HepG2 (cell line): ENCODE data around the gene CUL1. TPM values are rescaled to one million over a fixed set of nuclear protein-coding genes. Genes with fewer than 3 reads are reported as not detected.

Experiments
- ATAC-seq: fragments of 200-7000 bp; cut with Tn5 transposase; 3 replicates; pipeline ENCODE4 v1.9.1; 2020; ENCODE audit warnings: mild to moderate bottlenecking, moderate library complexity
- BruUV-seq: library from RNA; stranded (reverse); fragments of 400-500 nt; replicated peaks from 2 replicates; lab custom pipeline; 2021; lab: Mats Ljungman, UMichigan
- CTCF ChIA-PET: fragments of 300-600 bp; formaldehyde crosslinking; extraction: SDS; loops from one replicate; lab custom pipeline; 2021; ENCODE audit warnings: low total read pairs, inconsistent platforms, low intra/inter-chr PET ratio; lab: Yijun Ruan, JAX
- POLR2A ChIA-PET: fragments of 350-600 bp; sonication (Branson Sonifier 250); formaldehyde crosslinking; loops from one replicate; lab custom pipeline; 2020; ENCODE audit warnings: antibody characterized with exemption, inconsistent platforms; lab: Yijun Ruan, JAX
- DNase-seq: peaks from one replicate; pipeline ENCODE4 v3.0.0-alpha.2; 2015; ENCODE audit warnings: low spot score
- FAIRE-seq: peaks from 3 replicates; lab custom pipeline; 2011; peaks lifted over from hg19 to GRCh38; lab: Jason Lieb, UNC
- H2AFZ ChIP-seq: one replicate; pipeline ENCODE4 v1.6.1; 2011; ENCODE audit warnings: low read length, inconsistent platforms
- H3K27ac ChIP-seq: fragments of 300-600 bp; 3 replicates; pipeline ENCODE4 v1.8.0; 2011; ENCODE audit warnings: mixed run types, mild to moderate bottlenecking, mixed read lengths, low read length, inconsistent platforms; ENCODE audit not compliant: insufficient read depth; ENCODE audit errors: extremely low read length
- H3K27me3 ChIP-seq, 2 experiments: fragments of 200-600 bp in 1 of 2; 2 replicates in 1 of 2; 3 replicates in 1 of 2; pipeline versions ENCODE4 v1.6.0 to v1.8.0; 2011; ENCODE audit warnings: low read length in 2 of 2, mild to moderate bottlenecking in 2 of 2, moderate library complexity in 2 of 2, inconsistent platforms in 1 of 2; ENCODE audit not compliant: insufficient read depth in 2 of 2, control insufficient read depth in 1 of 2
- H3K36me3 ChIP-seq, 2 experiments: fragments of 200-600 bp in 1 of 2; replicated peaks in 1 of 2; 2 replicates in 1 of 2; 3 replicates in 1 of 2; pipeline versions ENCODE4 v1.5.1 to v1.8.0; 2011; ENCODE audit warnings: low read length in 2 of 2, inconsistent platforms in 1 of 2; ENCODE audit not compliant: insufficient read depth in 2 of 2, control insufficient read depth in 1 of 2
- H3K4me1 ChIP-seq: 2 replicates; pipeline ENCODE4 v1.5.1; 2012; ENCODE audit warnings: low read length, inconsistent platforms; ENCODE audit not compliant: insufficient read depth
- H3K4me2 ChIP-seq: 2 replicates; pipeline ENCODE4 v1.6.0; 2011; ENCODE audit warnings: low read depth, low read length, inconsistent platforms
- H3K4me3 ChIP-seq, 3 experiments: fragments of 200-600 bp in 1 of 3; sonication (generic), shearing (Covaris generic) in 1 of 3; replicated peaks in 1 of 3; 2 replicates each; pipeline ENCODE4 v1.5.1; 2011 to 2016; ENCODE audit warnings: low read length in 3 of 3, inconsistent platforms in 2 of 3, low read depth in 2 of 3, mild to moderate bottlenecking in 2 of 3, control low read depth in 1 of 3, mixed read lengths in 1 of 3; ENCODE audit not compliant: insufficient read depth in 1 of 3
- H3K79me2 ChIP-seq: one replicate; pipeline ENCODE4 v1.6.1; 2011; ENCODE audit warnings: low read length, inconsistent platforms; ENCODE audit not compliant: insufficient read depth
- H3K9ac ChIP-seq: 2 replicates; pipeline ENCODE4 v1.6.0; 2011; ENCODE audit warnings: mild to moderate bottlenecking, low read depth, low read length, inconsistent platforms; ENCODE audit not compliant: insufficient read depth
- H3K9me3 ChIP-seq: 2 replicates; pipeline ENCODE4 v1.5.1; 2012; ENCODE audit warnings: mild to moderate bottlenecking, low read length
- H4K20me1 ChIP-seq: 2 replicates; pipeline ENCODE4 v1.6.0; 2011; ENCODE audit warnings: inconsistent platforms, mild to moderate bottlenecking, low read length, moderate library complexity; ENCODE audit not compliant: insufficient read depth
- EZH2 ChIP-seq: conservative IDR thresholded peaks from 2 replicates; pipeline ENCODE4 v1.6.1; 2012; ENCODE audit warnings: mild to moderate bottlenecking, low read depth, low read length, moderate library complexity
- GTF3A ChIP-seq: sonication (generic); formaldehyde crosslinking; conservative IDR thresholded peaks from 2 replicates; pipeline ENCODE4 v1.4.0; 2020; ENCODE audit warnings: mild to moderate bottlenecking, missing genetic modification reagents
- HNF4G ChIP-seq, 2 experiments: sonication (generic) in 1 of 2; formaldehyde crosslinking in 1 of 2; IDR thresholded peaks; 2 replicates each; pipeline versions ENCODE4 v1.4.0 to v1.6.1; 2011 to 2020; ENCODE audit warnings: borderline replicate concordance in 2 of 2, low read depth in 2 of 2, mild to moderate bottlenecking in 2 of 2, low read length in 1 of 2, missing genetic modification reagents in 1 of 2, moderate library complexity in 1 of 2
- ISL2 ChIP-seq: sonication (generic); formaldehyde crosslinking; IDR thresholded peaks from 2 replicates; pipeline ENCODE4 v1.5.0; 2020; ENCODE audit warnings: missing genetic modification reagents
- KDM1A ChIP-seq: IDR thresholded peaks from 2 replicates; pipeline ENCODE4 v1.6.1; 2016; ENCODE audit warnings: missing compliant biosample characterization
- NBN ChIP-seq: fragments of 450-650 bp; conservative IDR thresholded peaks from 2 replicates; pipeline ENCODE4 v1.6.1; 2017
- NFRKB ChIP-seq: fragments of 450-650 bp; IDR thresholded peaks from 2 replicates; pipeline ENCODE4 v1.6.1; 2017
- PAF1 ChIP-seq: IDR thresholded peaks from 2 replicates; pipeline ENCODE4 v1.6.1; 2016; ENCODE audit warnings: missing genetic modification reagents, missing compliant biosample characterization
- RNF2 ChIP-seq: fragments of 450-650 bp; conservative IDR thresholded peaks from 2 replicates; pipeline ENCODE4 v1.6.1; 2016; ENCODE audit warnings: low read depth
- SNRNP70 ChIP-seq: fragments of 200-400 bp; formaldehyde crosslinking; IDR thresholded peaks from 2 replicates; pipeline ENCODE4 v1.6.1; 2017; ENCODE audit warnings: mild to moderate bottlenecking, low read depth, low read length, moderate library complexity
- SYNCRIP ChIP-seq: fragments of 200-400 bp; formaldehyde crosslinking; IDR thresholded peaks from 2 replicates; pipeline ENCODE4 v1.6.1; 2018; ENCODE audit warnings: mild to moderate bottlenecking, low read depth, low read length; ENCODE audit not compliant: insufficient read depth
- XBP1 ChIP-seq: sonication (generic); formaldehyde crosslinking; IDR thresholded peaks from 2 replicates; pipeline ENCODE4 v1.5.0; 2020; ENCODE audit warnings: missing genetic modification reagents
- ZNF121 ChIP-seq: sonication (generic); formaldehyde crosslinking; IDR thresholded peaks from 2 replicates; pipeline ENCODE4 v1.5.0; 2020; ENCODE audit warnings: mild to moderate bottlenecking, missing genetic modification reagents
- ZNF24 ChIP-seq: fragments of 450-650 bp; IDR thresholded peaks from 2 replicates; pipeline ENCODE4 v1.6.1; 2017; ENCODE audit warnings: antibody characterized with exemption, mild to moderate bottlenecking
- ZNF260 ChIP-seq: sonication (generic); formaldehyde crosslinking; IDR thresholded peaks from 2 replicates; pipeline ENCODE4 v1.4.0; 2020; ENCODE audit warnings: missing genetic modification reagents, low read depth, mild to moderate bottlenecking, borderline replicate concordance
- ZNF263 ChIP-seq: sonication (generic); formaldehyde crosslinking; IDR thresholded peaks from 2 replicates; pipeline ENCODE4 v1.4.0; 2020; ENCODE audit warnings: missing genetic modification reagents
- ZNF326 ChIP-seq: sonication (generic); formaldehyde crosslinking; IDR thresholded peaks from 2 replicates; pipeline ENCODE4 v1.4.0; 2020; ENCODE audit warnings: missing genetic modification reagents, borderline replicate concordance
- ZNF350 ChIP-seq: sonication (generic); formaldehyde crosslinking; IDR thresholded peaks from 2 replicates; pipeline ENCODE4 v1.4.0; 2020; ENCODE audit warnings: mild to moderate bottlenecking, low read depth, missing genetic modification reagents, borderline replicate concordance
- WGBS: methylation state at CpG from one replicate; pipeline ENCODE4 v1.1.6; 2017; ENCODE audit warnings: low lambda C conversion rate; 5-methylcytosine and 5-hydroxymethylcytosine counted together
- in situ Hi-C: cut with HindIII; loops from 2 replicates; pipeline ENCODE4 v1.10.0; 2017; ENCODE audit warnings: low pct_unique_long_range_greater_than_20kb; ENCODE audit not compliant: extremely low pct_ligation_motif_present
- intact Hi-C: fragments of 100-400 bp; cut with micrococcal nuclease; formaldehyde crosslinking; loops from one replicate; pipeline ENCODE4 v1.10.0; 2022; ENCODE audit not compliant: unreplicated experiment
- polyA plus RNA-seq, 8 experiments: library from polyadenylated mRNA; depleted of rRNA in 3 of 8; stranded (reverse) in 7 of 8; unstranded in 1 of 8; fragments of >200 nt; fragmentation: Illumina TruSeq in 4 of 8; extraction: Trizol in 4 of 8; gene quantifications; 2 replicates each; pipeline versions ENCODE4 v1.2.1 to v1.2.3, GENCODE V29; 2011 to 2016; ENCODE audit warnings: low read depth in 4 of 8, missing spikeins in 1 of 8, mixed read lengths in 1 of 8; ENCODE audit not compliant: insufficient read depth in 1 of 8
- total RNA-seq, 5 experiments: library from RNA; depleted of rRNA; stranded (reverse); fragments of >200 nt; fragmentation: Illumina TruSeq; extraction: Trizol; gene quantifications; 2 replicates each; pipeline ENCODE4 v1.2.3, GENCODE V29; 2016; ENCODE audit warnings: low read depth in 1 of 5
- TF ChIP-seq, protein P1 (sequence below): sonication (generic); formaldehyde crosslinking; IDR thresholded peaks from 2 replicates; pipeline ENCODE4 v1.5.1; 2020; ENCODE audit warnings: missing genetic modification reagents, mild to moderate bottlenecking, borderline replicate concordance

Gene CUL1
- total and polyA plus RNA-seq, 2 of the 13 experiments (the other 11 are each of a cell fraction or from before 2014, with no cell fraction given), result 30.1 to 45.9 TPM

DNA sequence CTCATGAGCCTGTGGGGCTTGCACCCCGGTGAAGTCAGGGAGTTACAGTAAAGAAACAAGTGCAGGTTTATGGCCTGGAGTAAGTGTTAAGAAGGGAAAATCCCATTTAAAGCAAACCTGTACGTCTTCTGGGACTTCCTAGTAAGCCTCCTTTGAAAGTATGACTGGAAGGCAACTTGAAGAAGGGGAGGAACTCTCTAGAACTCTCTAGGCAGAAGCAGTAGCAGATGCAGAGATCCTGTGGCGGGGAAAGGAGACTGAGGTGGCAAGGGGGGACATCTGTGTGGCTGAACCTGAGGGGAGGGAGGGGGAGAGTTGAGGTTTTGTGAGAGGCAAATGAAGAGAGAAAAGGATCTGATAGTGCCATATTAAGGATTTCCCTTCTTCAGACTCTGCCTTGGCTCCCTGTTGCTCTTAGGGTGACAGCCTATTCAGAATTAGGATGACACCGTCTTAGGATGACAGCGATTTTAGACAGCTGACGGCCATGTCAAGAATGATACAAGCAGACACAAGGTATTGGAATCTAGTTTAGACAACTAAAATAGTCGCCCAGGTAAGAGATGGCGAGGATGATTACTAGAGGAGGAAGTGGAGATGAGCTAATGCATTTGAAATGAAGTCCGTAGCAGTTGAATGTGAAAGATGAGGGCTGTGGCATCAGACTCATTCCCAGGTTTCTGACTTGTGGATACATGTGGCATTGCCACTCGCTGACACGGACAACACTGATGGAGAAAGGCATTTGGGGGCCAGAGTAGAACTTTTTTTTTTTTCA is 29.0 kb downstream of the CUL1 start:
- peaks cover 26% of the 10 kb centered on the region for H4K20me1 ChIP-seq
- ChIA-PET CTCF (no interaction called here), POLR2A (no interaction called here)
- WGBS, result 95% methylated on average over 11 of the region's 11 CpGs
- in situ Hi-C loops (no loop called here), intact Hi-C loops (no loop called here)
- no peak overlapping the region for H2AFZ ChIP-seq
- no TSS peak for BruUV-seq
- H3K36me3 ChIP-seq, result peaks cover 9 to 25% of the 10 kb centered on the region in 2 experiments; a peak in 4 of 5 replicates
- peaks cover 17% of the 10 kb centered on the region for H3K4me1 ChIP-seq
- TF ChIP-seq ISL2 (no peak), EZH2 (no peak), RNF2 (no peak), KDM1A (CRISPR knock-in tag) (no peak), XBP1 (CRISPR knock-in tag) (no peak), SYNCRIP (no peak), ZNF121 (no peak), GTF3A (no peak), ZNF24 (no peak), NBN (no peak), PAF1 (CRISPR knock-in tag) (no peak), NFRKB (no peak), ZNF260 (CRISPR knock-in tag) (no peak), HNF4G (IDR thresholded peaks at IDR 0.05; ENCODE audit: borderline replicate concordance, low read depth, low read length) (no peak), HNF4G (CRISPR knock-in tag; IDR thresholded peaks at IDR 0.05; ENCODE audit: borderline replicate concordance, low read depth) (no peak), ZNF263 (no peak), ZNF350 (CRISPR knock-in tag) (no peak), ZNF326 (CRISPR knock-in tag) (no peak), SNRNP70 (no peak)
- TF ChIP-seq, protein P1, sequence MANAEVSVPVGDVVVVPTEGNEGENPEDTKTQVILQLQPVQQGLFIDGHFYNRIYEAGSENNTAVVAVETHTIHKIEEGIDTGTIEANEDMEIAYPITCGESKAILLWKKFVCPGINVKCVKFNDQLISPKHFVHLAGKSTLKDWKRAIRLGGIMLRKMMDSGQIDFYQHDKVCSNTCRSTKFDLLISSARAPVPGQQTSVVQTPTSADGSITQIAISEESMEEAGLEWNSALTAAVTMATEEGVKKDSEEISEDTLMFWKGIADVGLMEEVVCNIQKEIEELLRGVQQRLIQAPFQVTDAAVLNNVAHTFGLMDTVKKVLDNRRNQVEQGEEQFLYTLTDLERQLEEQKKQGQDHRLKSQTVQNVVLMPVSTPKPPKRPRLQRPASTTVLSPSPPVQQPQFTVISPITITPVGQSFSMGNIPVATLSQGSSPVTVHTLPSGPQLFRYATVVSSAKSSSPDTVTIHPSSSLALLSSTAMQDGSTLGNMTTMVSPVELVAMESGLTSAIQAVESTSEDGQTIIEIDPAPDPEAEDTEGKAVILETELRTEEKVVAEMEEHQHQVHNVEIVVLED (CRISPR knock-in tag), result no peak
- no peaks in the 10 kb centered on the region for H3K9me3 ChIP-seq
- H3K27ac ChIP-seq, result no peak overlapping the region
- ATAC-seq (no peak), FAIRE-seq (no peak), DNase-seq (no peak)
- no peak overlapping the region for H3K4me2 ChIP-seq
- H3K79me2 ChIP-seq, result peaks cover 83% of the 10 kb centered on the region
- H3K27me3 ChIP-seq, result no peaks in the 10 kb centered on the region
- no peak overlapping the region for H3K9ac ChIP-seq
- no peak overlapping the region for H3K4me3 ChIP-seq
